SK-N-SH (cell line): ENCODE measurements around the gene PPARD. TPM values are rescaled to one million over a fixed set of nuclear protein-coding genes. Genes with fewer than 3 reads are reported as not detected.

ENCODE experiments used
- CTCF ChIA-PET: fragments of 300-600, 350-600 bp; formaldehyde crosslinking; extraction: SDS; loops from one replicate; lab custom pipeline; 2021; lab: Yijun Ruan, JAX
- POLR2A ChIA-PET: fragments of 350-600 bp; sonication (Branson Sonifier 250); formaldehyde crosslinking; extraction: SDS; loops from one replicate; lab custom pipeline; 2020; ENCODE audit warnings: antibody characterized with exemption, inconsistent platforms; lab: Yijun Ruan, JAX
- DNase-seq: peaks from one replicate; pipeline ENCODE4 v3.0.0; 2012
- H2AFZ ChIP-seq: fragments of 200-600 bp; sonication (generic); 2 replicates; pipeline ENCODE4 v1.8.1; 2016; ENCODE audit warnings: antibody characterized with exemption, mild to moderate bottlenecking, low read depth
- H3F3A ChIP-seq: fragments of 200-600 bp; sonication (generic); replicated peaks from 2 replicates; pipeline ENCODE3; 2016; ENCODE audit warnings: antibody characterized with exemption, mild to moderate bottlenecking; ENCODE audit not compliant: insufficient read depth
- H3K27ac ChIP-seq, 2 experiments: fragments of 200-500 bp in 1 of 2; fragments of 200-600 bp in 1 of 2; sonication (Bioruptor generic) in 1 of 2; sonication (generic), shearing (Covaris generic) in 1 of 2; 2 replicates each; pipeline versions ENCODE4 v1.5.1 to v1.6.1; 2014 to 2016; ENCODE audit warnings: low read depth in 2 of 2, inconsistent platforms in 1 of 2, low read length in 1 of 2, mild to moderate bottlenecking in 1 of 2, mixed read lengths in 1 of 2
- H3K27me3 ChIP-seq: fragments of 200-600 bp; sonication (generic), shearing (Covaris generic); 2 replicates; pipeline ENCODE4 v1.6.1; 2016; ENCODE audit warnings: mixed run types; ENCODE audit not compliant: insufficient read depth
- H3K36me3 ChIP-seq, 2 experiments: fragments of 200-500 bp in 1 of 2; fragments of 200-600 bp in 1 of 2; sonication (Bioruptor generic) in 1 of 2; sonication (generic) in 1 of 2; replicated peaks in 1 of 2; 2 replicates each; pipeline versions ENCODE3 to v1.5.1; 2014 to 2016; ENCODE audit warnings: low read length in 1 of 2, mild to moderate bottlenecking in 1 of 2; ENCODE audit not compliant: insufficient read depth in 2 of 2, control insufficient read depth in 1 of 2
- H3K4me1 ChIP-seq, 2 experiments: fragments of 200-500 bp in 1 of 2; fragments of 200-600 bp in 1 of 2; sonication (Bioruptor generic) in 1 of 2; sonication (generic), shearing (Covaris generic) in 1 of 2; 2 replicates each; pipeline versions ENCODE4 v1.5.1 to v1.6.1; 2014 to 2016; ENCODE audit warnings: low read depth in 1 of 2, low read length in 1 of 2, mixed run types in 1 of 2; ENCODE audit not compliant: insufficient read depth in 2 of 2, control insufficient read depth in 1 of 2
- H3K4me2 ChIP-seq: fragments of 200-600 bp; sonication (generic), shearing (Covaris generic); 2 replicates; pipeline ENCODE4 v1.6.1; 2017; ENCODE audit warnings: mixed run types
- H3K4me3 ChIP-seq, 2 experiments: fragments of 200-500 bp in 1 of 2; fragments of 200-600 bp in 1 of 2; sonication (Bioruptor generic) in 1 of 2; sonication (generic), shearing (Covaris generic) in 1 of 2; 2 replicates each; pipeline versions ENCODE4 v1.5.1 to v1.8.1; 2014 to 2016; ENCODE audit warnings: low read depth in 2 of 2, inconsistent platforms in 1 of 2, low read length in 1 of 2, mild to moderate bottlenecking in 1 of 2, mixed read lengths in 1 of 2, moderate library complexity in 1 of 2
- H3K79me2 ChIP-seq: fragments of 200-600 bp; sonication (generic); 2 replicates; pipeline ENCODE4 v1.8.1; 2017; ENCODE audit warnings: mild to moderate bottlenecking; ENCODE audit not compliant: insufficient read depth
- H3K9ac ChIP-seq: fragments of 200-600 bp; sonication (generic); 2 replicates; pipeline ENCODE4 v1.6.1; 2017; ENCODE audit warnings: mixed run types
- H3K9me2 ChIP-seq: fragments of 200-600 bp; sonication (generic); 2 replicates; pipeline ENCODE4 v1.6.1; 2017; ENCODE audit warnings: mixed run types
- H3K9me3 ChIP-seq: fragments of 200-600 bp; sonication (generic); 2 replicates; pipeline ENCODE4 v1.6.1; 2017; ENCODE audit warnings: mixed run types, mild to moderate bottlenecking, moderate library complexity
- H4K20me1 ChIP-seq: fragments of 200-600 bp; sonication (generic); 2 replicates; pipeline ENCODE4 v1.6.1; 2017; ENCODE audit warnings: mild to moderate bottlenecking, mixed run types; ENCODE audit not compliant: insufficient read depth
- CTCF ChIP-seq: fragments of 200-600 bp; sonication (generic); IDR thresholded peaks from 2 replicates; pipeline ENCODE4 v1.6.1; 2017; ENCODE audit warnings: antibody characterized with exemption, mild to moderate bottlenecking, moderate library complexity
- EP300 ChIP-seq, 2 experiments: IDR thresholded peaks; 2 replicates each; pipeline versions ENCODE4 v1.4.0 to v1.6.1; 2012; ENCODE audit warnings: borderline replicate concordance in 1 of 2, low read depth in 1 of 2, low read length in 1 of 2
- EZH2phosphoT487 ChIP-seq: fragments of 200-600 bp; sonication (generic); IDR thresholded peaks from 2 replicates; pipeline ENCODE4 v1.6.1; 2017; ENCODE audit warnings: low read depth, mixed run types, mild to moderate bottlenecking, antibody characterized with exemption, moderate library complexity, borderline replicate concordance
- FOSL2 ChIP-seq: IDR thresholded peaks from 2 replicates; pipeline ENCODE4 v1.4.0; 2012; ENCODE audit warnings: low read depth, mild to moderate bottlenecking, moderate library complexity, borderline replicate concordance
- FOXJ3 ChIP-seq: sonication (generic); formaldehyde crosslinking; IDR thresholded peaks from 2 replicates; pipeline ENCODE4 v1.5.1; 2020; ENCODE audit warnings: mild to moderate bottlenecking, missing genetic modification reagents
- FOXM1 ChIP-seq: IDR thresholded peaks from 2 replicates; pipeline ENCODE4 v1.4.0; 2012; ENCODE audit warnings: low read depth, mild to moderate bottlenecking
- GATA2 ChIP-seq: sonication (generic); formaldehyde crosslinking; IDR thresholded peaks from 2 replicates; pipeline ENCODE4 v1.5.0; 2020; ENCODE audit warnings: mild to moderate bottlenecking, missing genetic modification reagents
- MAX ChIP-seq: IDR thresholded peaks from 2 replicates; pipeline ENCODE4 v1.4.0; 2012; ENCODE audit warnings: low read depth
- MXI1 ChIP-seq: IDR thresholded peaks from 2 replicates; pipeline ENCODE4 v1.6.1; 2012; ENCODE audit warnings: mild to moderate bottlenecking, low read depth, low read length, improper control_type of control experiment
- RAD21 ChIP-seq: IDR thresholded peaks from 2 replicates; pipeline ENCODE4 v1.6.1; 2012; ENCODE audit warnings: mild to moderate bottlenecking, low read length
- REST ChIP-seq: IDR thresholded peaks from 2 replicates; pipeline ENCODE4 v1.6.1; 2012; ENCODE audit warnings: mild to moderate bottlenecking, low read depth, low read length, moderate library complexity
- SIN3A ChIP-seq: IDR thresholded peaks from 2 replicates; pipeline ENCODE4 v1.6.1; 2012; ENCODE audit warnings: low read depth, mild to moderate bottlenecking, low read length, moderate library complexity, borderline replicate concordance
- SMC3 ChIP-seq: IDR thresholded peaks from 2 replicates; pipeline ENCODE4 v1.6.1; 2012; ENCODE audit warnings: low read depth, low read length, improper control_type of control experiment
- TAF1 ChIP-seq: IDR thresholded peaks from 2 replicates; pipeline ENCODE4 v1.6.1; 2012; ENCODE audit warnings: low read depth, mild to moderate bottlenecking, low read length, moderate library complexity, borderline replicate concordance
- TCF12 ChIP-seq: IDR thresholded peaks from 2 replicates; pipeline ENCODE4 v1.4.0; 2012
- YY1 ChIP-seq: IDR thresholded peaks from 2 replicates; pipeline ENCODE4 v1.4.0; 2012; ENCODE audit warnings: low read depth, mild to moderate bottlenecking
- WGBS: methylation state at CpG from one replicate; pipeline ENCODE4 v1.1.6; 2017; ENCODE audit warnings: low lambda C conversion rate; 5-methylcytosine and 5-hydroxymethylcytosine counted together
- polyA plus RNA-seq, 3 experiments: library from polyadenylated mRNA; depleted of rRNA; stranded (reverse); fragments of >200 nt; gene quantifications; 2 replicates each; pipeline ENCODE4 v1.2.3, GENCODE V29; 2012

Gene PPARD
- polyA plus RNA-seq, 1 of the 3 experiments (the other 2 are of a cell fraction): 13.3 TPM

- no peak for TF ChIP-seq MAX
- TF ChIP-seq, all 33 proteins: peak for 0
These were observed 46.6 kb upstream of the PPARD start (continued) for GRCh38 chr6:35295521-35296315.

- ChIA-PET CTCF (interaction anchor here (1.3 to 7.2 kb wide), 8 partner anchors 11 to 170 kb away, joined by 4 to 61 read pairs (median 13); partner anchors contain the start of gene RPL10A), POLR2A (no interaction called here)
- Histone ChIP-seq H4K20me1 (no peaks in the 10 kb centered on the region), H3K27me3 (no peaks in the 10 kb centered on the region), H3K9me3 (no peaks in the 10 kb centered on the region), H3K9ac (no peak overlapping the region), H2AFZ (no peak overlapping the region), H3F3A (no peaks in the 10 kb centered on the region), H3K4me2 (no peak overlapping the region), H3K4me1 (peaks cover 0 to 4% of the 10 kb centered on the region in 2 experiments; a peak in 1 of 4 replicates), H3K27ac (no peak overlapping the region), H3K9me2 (no peaks in the 10 kb centered on the region), H3K36me3 (peaks cover 16 to 32% of the 10 kb centered on the region in 2 experiments), H3K79me2 (no peaks in the 10 kb centered on the region), H3K4me3 (no peak overlapping the region)
- 93% methylated on average over 4 of the region's 6 CpGs for WGBS
- no peak for DNase-seq
- TF ChIP-seq FOXM1 (no peak), SIN3A (no peak), FOSL2 (no peak)
These were observed 45.3 kb upstream of the PPARD start for GRCh38 chr6:35296931-35297600.

GRCh38 chr6:35297601-35298481 is 44.5 kb upstream of the PPARD start, which contains the start of gene DEF6:
Gene DEF6 (plus strand): TSS chr6:35297818. CDS start chr6:35297857, 39 bp downstream.
- Histone ChIP-seq H3K4me1 (peaks cover 0 to 4% of the 10 kb centered on the region in 2 experiments; a peak in 1 of 4 replicates), H2AFZ (no peak within 1 kb of the TSS), H3K27ac (no peak within 1 kb of the TSS), H3F3A (no peaks in the 10 kb centered on the region), H3K36me3 (peaks cover 16 to 27% of the 10 kb centered on the region in 2 experiments), H3K4me3 (no peak within 1 kb of the TSS), H3K27me3 (no peaks in the 10 kb centered on the region), H3K79me2 (no peaks in the 10 kb centered on the region), H3K9ac (no peak within 1 kb of the TSS), H3K9me3 (no peaks in the 10 kb centered on the region), H3K4me2 (no peak within 1 kb of the TSS), H3K9me2 (no peaks in the 10 kb centered on the region), H4K20me1 (no peaks in the 10 kb centered on the region)
- ChIA-PET POLR2A (no interaction called here), CTCF (interaction anchor here (1.3 to 7.2 kb wide), 4 partner anchors 12 to 157 kb away, joined by 4 to 61 read pairs (median 18); no protein-coding TSS in a partner anchor)
- peak; percentile 49 for DNase-seq
- WGBS: 89% methylated on average over 13 of the region's 35 CpGs
- TF ChIP-seq CTCF: peak; percentile 24; the same call in 1 of the 2 replicates
- no peak for TF ChIP-seq TAF1
- TF ChIP-seq REST: no peak
- no peak for TF ChIP-seq EZH2phosphoT487
- no peak for TF ChIP-seq MXI1
- TF ChIP-seq FOXM1: no peak
- TF ChIP-seq FOXJ3: no peak
- TF ChIP-seq TCF12: no peak
- TF ChIP-seq SMC3: no peak
- no peak for TF ChIP-seq EP300 (IDR thresholded peaks at IDR 0.05; ENCODE audit: borderline replicate concordance in 1 of 2, low read depth in 1 of 2, low read length in 1 of 2)
- TF ChIP-seq RAD21: peak; percentile 53
- no peak for TF ChIP-seq YY1
- TF ChIP-seq GATA2: no peak
